Heart left ventricle (tissue), 13 donors: Measurements from ENCODE around the gene PSAT1.

Experiments used
- POLR2A ChIP-seq, 2 donors: fragments of 450-650 bp; IDR thresholded peaks; one replicate each; pipeline ENCODE4 v1.6.1; 2017; ENCODE audit warnings: antibody characterized with exemption in 2 of 2, mild to moderate bottlenecking in 2 of 2, moderate library complexity in 2 of 2
- TF ChIP-seq, protein P1 (sequence below), 12 donors: fragments of 200-600 bp; sonication (generic) in 4 of 12; IDR thresholded peaks; one replicate each; pipeline versions ENCODE4 v1.5.0 to v1.8.0; 2018 to 2022; ENCODE audit warnings: antibody characterized with exemption in 12 of 12, mild to moderate bottlenecking in 5 of 12
- donor health status: ischemic (EF 13 %, LVEDD 7.1; RV severe dilation, severe dysfunction).
- donor health status: DM: no; HTN: yes; CAD: no.
- donor health status: DM: no; HTN: no; CAD: no.
- donor health status: ischemic (EF 25% LVEDD 6.9; RV normal size, moderate dysfunction).
- donor health status: ischemic (EF 25% LVEDD 5.7; RV mildly dilated, moderate dysfunction).
- donor health status: ischemic (EF 35%, LVEDD 5.7; RV mildly dilated, moderate dysfunction).
- donor health status: nonischemic (EF 11% LVEDD 7.7; RV severe dilation, severe dysfunction).
- donor health status: DM: yes; HTN: yes; CAD: no.
- donor health status: PGD.
- donor health status: ischemic (EF 29% LVEDD 5.4; RV normal size, mild dysfunction).
- donor health status: nonischemic (EF 23%, LVEDD 6.1; RV moderate dilation, normal function).

DNA sequence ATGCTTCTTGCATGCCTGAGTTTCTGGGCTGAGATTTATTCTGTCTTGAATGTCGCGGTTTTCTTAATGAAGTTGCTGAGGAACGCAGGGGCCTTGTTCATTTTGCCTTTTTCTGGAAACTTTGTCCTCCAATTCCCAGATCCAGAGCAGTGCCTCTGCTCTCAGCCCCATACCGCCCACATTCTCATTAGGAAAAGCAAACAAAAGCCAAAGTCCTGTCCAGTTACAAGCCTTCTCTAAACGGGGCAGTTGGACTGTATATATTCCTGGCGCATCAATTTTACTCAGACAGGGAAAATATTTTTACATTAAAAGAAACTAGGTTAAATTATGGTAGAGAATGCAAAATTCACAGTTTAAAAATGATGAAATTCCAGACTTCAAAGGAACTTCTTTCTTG is 1.2 kb upstream of the PSAT1 start:
- TF ChIP-seq, protein P1, sequence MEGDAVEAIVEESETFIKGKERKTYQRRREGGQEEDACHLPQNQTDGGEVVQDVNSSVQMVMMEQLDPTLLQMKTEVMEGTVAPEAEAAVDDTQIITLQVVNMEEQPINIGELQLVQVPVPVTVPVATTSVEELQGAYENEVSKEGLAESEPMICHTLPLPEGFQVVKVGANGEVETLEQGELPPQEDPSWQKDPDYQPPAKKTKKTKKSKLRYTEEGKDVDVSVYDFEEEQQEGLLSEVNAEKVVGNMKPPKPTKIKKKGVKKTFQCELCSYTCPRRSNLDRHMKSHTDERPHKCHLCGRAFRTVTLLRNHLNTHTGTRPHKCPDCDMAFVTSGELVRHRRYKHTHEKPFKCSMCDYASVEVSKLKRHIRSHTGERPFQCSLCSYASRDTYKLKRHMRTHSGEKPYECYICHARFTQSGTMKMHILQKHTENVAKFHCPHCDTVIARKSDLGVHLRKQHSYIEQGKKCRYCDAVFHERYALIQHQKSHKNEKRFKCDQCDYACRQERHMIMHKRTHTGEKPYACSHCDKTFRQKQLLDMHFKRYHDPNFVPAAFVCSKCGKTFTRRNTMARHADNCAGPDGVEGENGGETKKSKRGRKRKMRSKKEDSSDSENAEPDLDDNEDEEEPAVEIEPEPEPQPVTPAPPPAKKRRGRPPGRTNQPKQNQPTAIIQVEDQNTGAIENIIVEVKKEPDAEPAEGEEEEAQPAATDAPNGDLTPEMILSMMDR (IDR thresholded peaks at IDR 0.05) = no peak
- TF ChIP-seq POLR2A (IDR thresholded peaks at IDR 0.05) = no peak
